GM03348 (cell line): Measurements from ENCODE around the gene ZNF451.
"Not testable (repeated sequence)": the region's sequence is repeated elsewhere in the genome, so short reads cannot be mapped to it uniquely, and the experiment has no call there.

Experiments
- DNase-seq: peaks from one replicate; pipeline ENCODE4 v3.0.0; 2012; ENCODE audit warnings: low spot score

The ZNF451 gene

GRCh38 chr6:57089687-57090457 lies at the start of gene ZNF451:
Gene ZNF451, plus strand, starts transcription at chr6:57090188. Its CDS starts 66 bp downstream, at chr6:57090254.
- DNase-seq = peak; percentile 97

GRCh38 chr6:57044061-57044460 lies 45.9 kb upstream of the ZNF451 start:
- not testable (repeated sequence) for DNase-seq

GRCh38 chr6:57044568-57044967 lies 45.4 kb upstream of the ZNF451 start:
- DNase-seq = no peak

GRCh38 chr6:57046332-57047256 lies 43.4 kb upstream of the ZNF451 start, which contains the start of gene KIAA1586:
Gene KIAA1586, plus strand, starts transcription at chr6:57046693. Its CDS starts 63 bp downstream, at chr6:57046756.
- peak; percentile 95 for DNase-seq

GRCh38 chr6:57047257-57047585 lies 42.8 kb upstream of the ZNF451 start:
- not testable (repeated sequence) for DNase-seq

- not testable (repeated sequence) for DNase-seq
Observed at GRCh38 chr6:57047859-57048258, 42.1 kb upstream of the ZNF451 start.

- DNase-seq = no peak
Observed at GRCh38 chr6:57048577-57048976, 41.4 kb upstream of the ZNF451 start.

- DNase-seq = no peak
Observed at GRCh38 chr6:57063847-57064246, 26.1 kb upstream of the ZNF451 start.

GRCh38 chr6:57064809-57065208 lies 25.2 kb upstream of the ZNF451 start:
- DNase-seq = peak; percentile 55

GRCh38 chr6:57068061-57068460 lies 21.9 kb upstream of the ZNF451 start:
- no peak for DNase-seq

- DNase-seq = no peak
Observed at GRCh38 chr6:57069228-57069627, 20.8 kb upstream of the ZNF451 start.

GRCh38 chr6:57069920-57070331 lies 20.1 kb upstream of the ZNF451 start:
- no peak for DNase-seq

- no peak for DNase-seq
Observed at GRCh38 chr6:57072108-57072507, 17.9 kb upstream of the ZNF451 start.

- no peak for DNase-seq
Observed at GRCh38 chr6:57074383-57074782, 15.6 kb upstream of the ZNF451 start.

GRCh38 chr6:57075092-57075491 lies 14.9 kb upstream of the ZNF451 start:
- DNase-seq = no peak

- no peak for DNase-seq
Observed at GRCh38 chr6:57078531-57079207, 11.3 kb upstream of the ZNF451 start.

- no peak for DNase-seq
Observed at GRCh38 chr6:57085471-57085870, 4.5 kb upstream of the ZNF451 start.

GRCh38 chr6:57086843-57087242 lies 3.1 kb upstream of the ZNF451 start:
- DNase-seq = no peak

GRCh38 chr6:57087916-57088315 lies 2.1 kb upstream of the ZNF451 start:
- no peak for DNase-seq

GRCh38 chr6:57089265-57089664 lies 723 bp upstream of the ZNF451 start:
- no peak for DNase-seq

- not testable (repeated sequence) for DNase-seq
Observed at GRCh38 chr6:57090458-57091067, 575 bp downstream of the ZNF451 start.

GRCh38 chr6:57091375-57091774 lies 1.4 kb downstream of the ZNF451 start:
- DNase-seq = not testable (repeated sequence)
